DMS79 (cell line): Measurements from ENCODE around the gene TLE3.

Source experiments
- DNase-seq: peaks from one replicate; lab custom pipeline; 2025; lab: John Stamatoyannopoulos, UW

TLE3 gene

GRCh38 chr15:70083946-70084345, 13.8 kb downstream of the TLE3 start:
- DNase-seq: no peak

DNA sequence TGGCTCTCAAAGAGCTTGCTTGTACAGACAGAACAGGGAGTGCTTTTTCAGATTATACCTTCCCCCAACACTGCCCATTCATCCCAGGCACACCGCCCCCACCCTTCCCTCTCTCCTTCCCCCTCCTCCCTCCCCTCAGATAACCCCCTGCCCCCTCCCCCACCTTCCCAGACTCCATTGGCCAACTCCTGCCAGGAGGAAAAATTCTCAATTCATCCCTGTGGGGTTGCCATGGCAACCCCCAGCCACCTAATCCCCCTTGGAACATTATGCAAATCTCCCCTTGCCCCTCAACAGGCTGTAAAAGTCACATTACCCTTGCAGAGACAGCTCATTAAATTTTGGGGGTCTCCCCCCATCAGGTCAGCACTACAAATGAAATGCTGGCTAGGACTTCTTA, 14.3 kb downstream of the TLE3 start:
- no peak for DNase-seq

DNA sequence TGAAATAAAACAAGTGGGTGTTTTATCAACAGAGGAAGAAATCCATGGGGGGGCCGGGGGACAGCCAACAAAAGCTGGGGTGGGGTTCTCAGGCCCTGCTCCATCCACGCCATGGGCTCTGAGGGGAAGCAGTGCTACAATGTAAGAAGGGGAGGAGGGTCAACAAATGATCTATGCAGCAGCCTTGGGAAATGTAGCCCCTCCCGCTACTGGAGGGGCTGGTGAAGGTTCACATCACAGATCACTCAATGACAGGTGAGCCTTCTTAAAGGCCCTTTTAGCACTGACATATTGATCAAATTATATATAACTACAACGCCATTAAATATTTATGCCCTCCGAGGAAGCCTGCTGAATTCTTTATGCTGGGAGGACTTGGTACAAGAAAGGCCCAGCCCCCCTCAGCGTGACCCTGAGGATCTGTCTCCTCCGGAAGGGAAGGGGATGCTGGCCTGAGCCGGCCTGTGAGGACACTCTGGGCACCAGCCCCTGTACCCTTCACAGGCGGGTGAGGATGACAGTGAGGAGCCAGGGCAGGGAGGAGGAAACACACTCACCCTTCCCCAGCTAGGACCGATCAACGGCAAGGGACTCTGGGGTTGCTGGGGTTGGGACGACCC, 15.3 kb downstream of the TLE3 start:
- no peak for DNase-seq

GRCh38 chr15:70081612-70082011, 16.1 kb downstream of the TLE3 start:
- DNase-seq: no peak

DNA sequence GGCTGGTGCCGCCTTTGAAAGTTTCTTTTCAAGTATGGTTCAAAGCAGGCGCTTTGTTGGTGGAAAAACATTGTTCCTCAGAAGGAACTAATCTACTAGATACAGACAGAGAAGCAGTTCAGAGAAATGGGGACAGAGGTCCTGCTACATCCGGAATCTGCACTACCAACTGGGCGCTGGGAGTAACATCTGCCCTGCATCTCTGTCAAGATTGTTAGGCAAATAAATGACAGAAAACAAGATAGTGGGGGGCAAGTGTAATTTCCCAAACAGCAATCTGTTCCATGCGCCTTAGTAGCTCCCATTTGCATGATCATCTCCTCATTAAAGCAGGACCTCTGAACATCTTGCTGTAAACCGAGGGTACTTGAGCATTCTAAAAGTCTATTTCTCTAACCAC, 17.4 kb downstream of the TLE3 start:
- DNase-seq: no peak

- no peak for DNase-seq
Measured at GRCh38 chr15:70079888-70080287, 17.8 kb downstream of the TLE3 start.

DNA sequence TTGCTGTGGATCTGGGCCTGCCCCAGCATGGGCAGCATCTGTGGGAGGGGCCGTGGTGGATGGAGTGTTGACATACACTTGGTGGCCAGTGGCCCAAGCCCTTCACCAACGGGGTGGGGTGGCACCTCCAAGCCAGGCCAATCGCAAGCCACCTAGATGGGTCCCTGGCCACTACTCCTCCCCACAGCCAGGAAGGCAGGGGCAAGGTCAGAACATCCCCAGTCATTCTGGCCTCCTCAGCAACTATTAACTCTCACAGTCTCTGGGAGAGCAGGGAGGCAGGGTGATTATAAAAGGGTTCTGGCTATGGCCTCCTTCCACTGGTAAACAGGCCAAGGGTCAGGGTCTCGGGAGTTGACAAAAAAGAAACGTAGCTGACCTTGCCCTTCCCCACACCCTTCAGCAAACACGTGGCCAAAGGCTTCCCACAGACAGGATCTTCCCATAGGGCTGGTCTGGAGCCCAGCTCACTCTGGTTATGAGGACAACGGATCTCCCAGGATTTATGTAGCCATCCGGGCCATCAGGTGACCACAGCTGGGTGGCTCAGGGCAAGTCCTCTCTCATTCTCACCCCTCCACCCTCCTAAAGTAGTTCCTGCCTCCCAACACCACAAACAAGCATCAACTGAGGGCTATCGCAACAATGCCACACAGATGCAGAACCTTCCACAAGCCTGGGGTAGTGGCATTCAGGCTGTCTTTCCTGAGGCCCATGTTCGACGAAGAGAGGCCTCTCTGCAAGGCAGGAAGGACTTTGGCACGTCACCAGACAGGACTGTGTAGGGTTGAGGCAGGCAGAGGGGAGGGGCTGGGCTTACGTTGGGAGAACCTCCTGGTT, 18.9 kb downstream of the TLE3 start:
- no peak for DNase-seq

DNA sequence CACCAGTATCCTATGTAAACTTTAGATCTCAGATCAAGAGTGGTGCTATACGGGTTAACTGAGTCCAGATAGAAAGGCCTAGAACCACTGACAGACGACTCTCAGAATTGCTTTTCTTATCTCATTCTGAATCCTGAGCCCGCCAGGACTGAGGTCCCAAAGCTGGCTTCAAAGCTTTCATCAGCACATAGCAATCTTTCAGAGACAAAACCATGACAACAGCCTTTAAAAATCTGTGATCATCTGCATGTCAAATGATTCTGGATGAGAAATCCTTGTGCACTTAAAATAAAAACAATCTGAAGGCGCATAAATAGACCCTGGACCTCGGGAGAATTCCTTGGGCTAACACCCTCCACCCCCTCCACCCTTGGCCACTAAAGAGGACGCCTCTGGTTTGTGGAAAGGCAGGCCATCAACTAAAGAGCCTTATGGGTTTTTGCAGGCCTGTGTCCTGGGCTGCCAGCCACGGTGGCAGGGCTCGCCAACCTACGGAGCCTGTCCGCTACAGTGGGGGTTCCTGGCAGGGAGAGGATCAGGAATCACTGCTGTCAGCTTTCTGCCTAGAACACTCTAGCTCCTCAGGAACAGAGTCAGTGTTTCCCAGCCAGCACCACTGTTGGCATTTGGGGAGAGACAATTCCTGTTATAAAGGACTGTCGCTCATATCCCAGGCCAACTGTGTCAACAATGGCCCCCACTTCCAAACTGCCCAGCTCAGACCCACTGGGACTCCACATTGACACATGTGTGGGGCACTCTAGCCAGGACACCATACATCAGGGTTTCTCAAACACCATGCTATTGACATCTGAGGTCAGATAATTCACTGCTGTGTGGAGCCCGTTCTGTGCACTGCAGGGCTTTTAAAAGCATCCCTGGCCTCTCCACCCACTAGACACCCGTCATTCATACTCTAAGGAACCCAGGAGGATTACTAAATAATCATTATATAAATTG, 20.2 kb downstream of the TLE3 start:
- no peak for DNase-seq

GRCh38 chr15:70074380-70074779, 23.3 kb downstream of the TLE3 start:
- DNase-seq: no peak

- no peak for DNase-seq
Measured at GRCh38 chr15:70072479-70072878, 25.2 kb downstream of the TLE3 start.

- DNase-seq: no peak
Measured at GRCh38 chr15:70071799-70072198, 25.9 kb downstream of the TLE3 start.

- no peak for DNase-seq
Measured at GRCh38 chr15:70069716-70070115, 28.0 kb downstream of the TLE3 start.

DNA sequence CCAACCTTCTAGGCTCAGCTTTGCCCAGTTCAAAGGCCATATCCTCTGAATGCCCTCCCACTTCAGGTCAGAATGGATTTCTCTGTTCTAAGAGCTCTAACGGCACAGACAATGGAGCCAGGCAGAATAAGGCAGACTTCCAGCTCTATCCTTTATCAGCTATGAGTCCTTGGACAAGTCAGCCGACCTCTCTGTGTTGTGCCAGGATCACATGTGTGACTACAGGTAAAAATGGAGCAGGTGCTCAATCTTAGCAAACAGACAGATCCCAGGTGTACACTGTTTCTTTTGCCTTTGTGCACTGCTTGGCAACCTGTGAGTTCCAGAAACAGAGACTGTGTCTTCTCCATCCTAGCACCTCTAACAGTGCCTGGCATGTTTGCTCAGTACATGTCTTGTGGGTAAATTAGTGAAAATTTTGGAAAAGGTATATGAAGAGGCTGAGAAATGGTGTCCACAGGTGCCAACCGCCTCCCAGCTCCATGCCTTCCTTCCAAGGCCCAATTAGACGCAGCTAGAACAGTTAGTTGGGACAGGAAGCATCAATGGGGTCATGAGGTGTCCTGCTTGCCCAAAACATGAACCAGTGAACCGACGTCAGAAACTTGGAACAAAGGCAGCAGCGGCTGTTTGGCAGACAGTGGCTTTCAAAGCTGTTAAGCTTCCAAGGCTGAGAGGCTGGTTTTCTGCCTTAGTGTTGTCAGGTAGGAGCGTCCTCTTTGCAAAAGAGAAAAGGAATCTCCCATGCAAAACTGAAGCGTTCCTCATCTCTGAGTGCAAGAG, 28.7 kb downstream of the TLE3 start:
- no peak for DNase-seq

GRCh38 chr15:70067681-70068080, 30.0 kb downstream of the TLE3 start:
- no peak for DNase-seq

GRCh38 chr15:70067011-70067410, 30.7 kb downstream of the TLE3 start:
- DNase-seq: no peak

DNA sequence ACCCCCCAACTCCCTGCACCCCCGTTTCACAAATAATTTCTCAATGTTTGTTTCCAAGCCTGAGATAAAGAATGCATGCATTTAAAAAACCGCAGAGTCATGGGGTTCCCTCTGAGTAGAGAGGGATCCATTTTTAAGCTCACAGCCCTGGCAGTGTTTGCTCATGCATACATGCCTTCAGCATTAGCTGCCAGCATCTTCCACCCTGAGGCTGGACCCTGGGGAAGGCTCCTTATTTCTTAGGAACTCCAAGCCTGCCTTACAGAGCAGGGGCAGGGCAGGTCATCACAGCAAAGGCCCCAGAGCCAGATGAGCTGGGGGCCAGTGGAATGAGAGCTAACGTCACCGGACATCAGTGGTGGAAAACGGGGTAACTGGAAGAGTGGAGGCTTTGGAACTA, 31.3 kb downstream of the TLE3 start:
- no peak for DNase-seq

DNA sequence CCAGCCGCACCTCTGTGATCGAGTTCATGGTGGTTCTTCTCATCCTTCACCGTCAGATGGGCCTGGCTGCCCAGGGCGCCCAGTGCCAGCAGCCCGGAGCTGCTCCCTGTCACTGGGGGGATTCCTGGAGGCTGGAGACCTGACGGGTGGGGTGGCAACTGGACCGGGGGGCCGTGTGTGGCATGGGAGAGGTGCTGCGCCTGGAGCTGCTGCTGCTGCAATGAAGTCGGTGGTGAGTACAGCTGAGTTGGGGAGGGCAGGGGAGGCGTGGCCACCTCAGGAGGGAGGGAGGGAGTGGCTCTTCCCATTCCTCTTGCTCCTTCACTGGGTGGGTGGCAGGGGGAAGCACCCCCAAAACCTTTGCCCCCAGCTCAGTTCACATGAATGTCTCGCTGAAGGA, 31.7 kb downstream of the TLE3 start:
- no peak for DNase-seq

DNA sequence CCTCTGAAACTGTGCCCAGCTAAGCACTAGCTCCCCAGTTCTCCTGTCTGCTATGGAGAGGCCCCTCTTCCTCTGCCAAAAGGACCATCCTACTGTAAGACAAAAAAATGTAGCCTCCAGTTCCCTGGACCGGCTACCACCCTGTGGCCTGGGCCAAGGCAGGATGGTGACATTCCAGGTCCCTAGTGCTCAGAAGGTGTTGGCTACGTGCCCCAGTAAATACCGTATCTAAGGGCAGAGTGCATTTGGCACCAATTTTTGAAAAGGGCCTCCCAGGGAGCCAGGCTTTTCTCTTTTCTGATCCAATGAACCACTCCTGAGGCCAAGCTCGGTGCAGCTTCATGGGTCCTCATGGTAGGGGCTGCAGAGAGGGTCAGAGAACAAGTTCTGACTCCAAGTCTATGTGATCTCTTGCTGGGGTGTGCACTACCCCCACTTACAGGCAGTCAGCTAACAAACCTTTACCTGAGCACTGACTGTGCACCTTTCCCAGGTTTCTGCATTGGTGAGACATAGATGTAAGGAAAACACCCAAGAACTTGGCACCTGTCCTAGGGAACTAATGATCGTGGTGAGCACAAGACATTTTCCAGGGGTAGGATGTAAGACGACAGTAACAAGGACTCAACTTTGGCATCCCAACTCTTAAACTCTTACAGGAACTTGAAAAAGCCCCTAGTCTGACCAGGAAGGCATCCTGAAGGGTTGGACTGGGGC, 32.6 kb downstream of the TLE3 start:
- DNase-seq: no peak

DNA sequence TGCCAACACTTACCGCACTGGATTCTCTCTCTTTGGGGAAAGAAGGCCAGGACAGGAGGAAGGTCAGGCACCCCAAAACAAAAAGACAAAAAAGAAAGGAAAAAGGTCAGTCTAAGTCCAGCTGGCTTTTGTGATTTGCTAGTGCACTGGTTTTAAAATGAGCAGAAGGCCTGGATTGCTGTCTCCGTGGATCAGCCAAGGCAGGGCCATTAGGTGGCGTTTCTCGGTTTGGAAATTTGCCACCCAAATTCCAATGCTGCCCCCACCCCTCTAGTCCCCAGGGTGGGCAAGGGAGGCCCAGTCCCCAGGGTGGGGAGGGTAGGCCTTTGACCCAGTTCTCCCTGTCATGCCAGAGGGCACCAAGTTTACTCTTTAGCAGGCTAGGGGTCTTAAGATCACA, 33.3 kb downstream of the TLE3 start:
- no peak for DNase-seq

DNA sequence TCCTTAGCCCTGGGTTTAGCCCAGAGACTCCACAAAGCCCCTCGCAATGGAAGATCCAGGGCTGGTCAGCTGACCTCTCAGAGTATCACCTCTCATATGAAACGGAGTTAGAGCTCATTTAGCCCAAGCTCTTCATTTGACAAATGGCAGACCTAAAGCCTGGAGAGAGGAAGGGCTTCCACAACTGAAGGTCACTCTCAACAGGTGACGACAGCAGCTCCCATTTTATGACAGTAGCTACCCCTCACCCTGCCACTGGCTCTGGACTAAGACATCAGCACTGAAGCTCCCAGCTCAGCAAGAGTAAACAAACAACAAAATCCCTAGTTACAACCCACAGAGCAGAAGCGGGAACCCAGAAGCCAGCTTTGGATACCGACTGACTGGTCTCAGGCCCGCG, 33.7 kb downstream of the TLE3 start:
- no peak for DNase-seq

DNA sequence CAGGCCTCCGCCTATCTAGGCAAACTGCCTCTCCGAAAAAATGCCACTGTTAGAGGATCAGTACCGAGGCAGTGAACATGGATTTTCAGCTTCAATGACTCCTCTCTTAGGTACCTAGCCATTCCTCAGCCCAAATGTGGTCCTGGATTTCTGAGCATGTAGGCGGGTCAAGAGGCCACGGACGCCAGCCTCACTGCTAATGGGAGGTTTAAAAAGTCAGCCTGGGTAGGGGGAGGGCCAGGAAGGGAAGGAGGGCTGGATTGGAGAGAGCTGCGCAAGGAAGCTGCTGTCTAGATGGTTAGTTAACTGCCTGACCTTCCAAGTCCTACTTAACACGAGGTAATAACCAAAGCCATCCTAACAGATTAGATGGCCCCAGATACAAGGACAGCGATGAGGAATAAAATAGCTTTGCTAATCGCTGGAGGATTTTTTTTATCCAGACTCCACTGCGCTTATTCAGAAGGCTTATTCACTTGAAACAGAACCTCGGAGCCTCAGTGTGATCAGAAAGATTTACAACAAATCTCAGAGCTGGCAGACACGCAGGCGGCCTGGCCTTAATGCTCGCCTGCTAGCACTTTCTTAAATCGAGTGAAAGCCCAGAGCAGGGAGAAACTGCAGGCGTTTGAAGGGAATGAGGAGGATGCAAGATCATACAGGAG, 34.3 kb downstream of the TLE3 start:
- no peak for DNase-seq
